Right forelimb (tissue), 1 donor: ENCODE measurements around the gene CCDC185.

Experiments used
- DNase-seq: peaks from one replicate; pipeline ENCODE4 v3.0.0-alpha.2; 2018

The CCDC185 gene

GRCh38 chr1:223393275-223394214 is at the start of gene CCDC185:
CCDC185 (plus strand) TSS chr1:223393415; CDS start chr1:223393476, 61 bp downstream.
- no peak for DNase-seq

DNA sequence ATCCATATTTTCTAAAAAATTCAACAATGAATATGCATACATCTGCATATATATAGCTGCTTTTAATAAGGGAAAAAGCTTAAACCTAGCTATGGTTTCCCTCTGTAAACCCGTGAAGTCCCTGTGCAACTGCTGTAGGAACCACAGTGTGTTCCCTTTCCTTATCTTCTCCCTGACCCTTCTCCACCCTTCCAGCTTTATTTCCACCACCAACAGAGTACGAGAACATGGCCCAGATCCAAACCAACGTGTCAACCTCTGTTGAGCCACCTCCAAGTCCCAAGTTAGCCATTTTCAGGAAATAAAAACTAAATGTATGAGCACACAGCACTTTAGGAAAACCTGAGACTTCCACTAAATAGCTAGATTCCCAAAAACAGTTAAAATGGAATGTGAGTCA is 49.5 kb upstream of the CCDC185 start:
- DNase-seq: no peak

DNA sequence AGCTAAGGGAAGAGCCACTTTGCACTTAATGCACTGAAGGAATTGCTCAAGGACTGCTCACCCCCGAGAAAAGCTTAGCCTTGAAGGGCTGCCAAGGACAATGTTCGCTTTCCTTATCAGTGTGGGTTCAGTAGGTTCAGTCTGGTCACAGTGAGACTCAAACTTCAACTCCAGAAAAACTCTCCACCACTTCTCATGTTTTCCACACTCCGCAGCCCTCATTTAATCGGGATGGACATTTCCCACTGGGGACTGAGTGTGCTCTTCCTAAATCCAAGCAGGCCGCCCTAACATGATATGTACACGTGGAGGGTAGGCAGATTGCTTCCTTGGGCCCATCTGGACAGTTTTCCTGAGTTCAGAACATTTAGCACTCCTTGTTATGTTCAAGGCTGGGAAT is 48.7 kb upstream of the CCDC185 start:
- DNase-seq: no peak

GRCh38 chr1:223345720-223346119 is 47.5 kb upstream of the CCDC185 start:
- DNase-seq: no peak

DNA sequence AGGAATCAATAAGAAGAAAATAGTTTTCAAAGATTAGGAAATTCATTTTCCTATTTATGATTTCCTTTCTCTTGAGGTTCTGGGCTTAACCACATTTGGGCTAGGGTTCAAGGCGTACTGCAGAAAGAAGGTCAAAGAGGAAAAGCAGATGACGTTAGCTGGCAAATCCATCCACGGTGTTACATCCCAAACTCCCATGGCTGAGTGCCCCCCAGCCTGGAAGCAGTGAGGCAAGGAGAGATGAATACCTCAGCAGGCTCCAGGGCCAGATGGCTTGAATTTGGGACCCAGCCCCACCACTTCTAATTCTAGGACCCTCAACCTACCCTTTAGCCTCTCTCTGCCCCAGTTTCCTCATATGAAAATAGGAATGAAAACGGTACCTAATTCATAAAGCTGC is 46.9 kb upstream of the CCDC185 start:
- DNase-seq: no peak

DNA sequence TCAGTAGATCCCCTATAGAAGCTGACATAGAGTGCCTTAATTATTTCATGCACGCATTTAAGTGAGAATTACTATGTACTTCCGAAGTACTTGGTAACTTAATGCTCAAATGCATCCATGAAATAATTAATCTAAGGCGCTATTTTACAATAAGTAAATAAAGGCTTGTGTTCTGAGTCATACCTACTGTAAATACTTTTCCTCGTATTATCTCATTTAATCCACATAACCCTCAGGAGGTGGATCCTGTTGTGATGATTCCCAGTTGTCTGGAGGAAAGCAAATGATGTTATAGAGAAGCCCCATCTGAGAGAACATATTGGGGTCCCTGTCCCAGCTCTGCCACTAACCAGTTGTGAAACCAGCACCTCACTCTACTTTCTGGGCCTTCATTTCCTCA is 45.6 kb upstream of the CCDC185 start:
- DNase-seq: no peak

- no peak for DNase-seq
Measured at GRCh38 chr1:223348439-223348838, 44.8 kb upstream of the CCDC185 start.

DNA sequence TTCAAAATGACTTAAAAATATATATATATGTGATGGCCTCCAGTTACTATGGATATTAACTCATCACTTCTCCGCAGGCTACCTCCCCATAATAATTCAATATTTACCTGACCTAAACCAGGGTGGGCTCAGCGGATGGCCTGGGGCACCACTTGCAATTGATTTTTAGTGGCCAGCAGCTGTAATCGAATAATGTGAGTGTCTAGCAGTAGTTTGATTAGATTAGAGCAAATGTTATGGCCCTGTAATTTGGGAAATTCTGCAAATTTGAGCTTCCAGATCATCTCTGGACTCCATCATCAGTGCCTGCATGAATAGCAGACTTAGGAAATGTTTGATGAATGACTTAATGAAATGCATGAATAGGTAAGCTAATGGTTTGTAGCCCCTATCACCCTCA is 44.0 kb upstream of the CCDC185 start:
- DNase-seq: no peak

DNA sequence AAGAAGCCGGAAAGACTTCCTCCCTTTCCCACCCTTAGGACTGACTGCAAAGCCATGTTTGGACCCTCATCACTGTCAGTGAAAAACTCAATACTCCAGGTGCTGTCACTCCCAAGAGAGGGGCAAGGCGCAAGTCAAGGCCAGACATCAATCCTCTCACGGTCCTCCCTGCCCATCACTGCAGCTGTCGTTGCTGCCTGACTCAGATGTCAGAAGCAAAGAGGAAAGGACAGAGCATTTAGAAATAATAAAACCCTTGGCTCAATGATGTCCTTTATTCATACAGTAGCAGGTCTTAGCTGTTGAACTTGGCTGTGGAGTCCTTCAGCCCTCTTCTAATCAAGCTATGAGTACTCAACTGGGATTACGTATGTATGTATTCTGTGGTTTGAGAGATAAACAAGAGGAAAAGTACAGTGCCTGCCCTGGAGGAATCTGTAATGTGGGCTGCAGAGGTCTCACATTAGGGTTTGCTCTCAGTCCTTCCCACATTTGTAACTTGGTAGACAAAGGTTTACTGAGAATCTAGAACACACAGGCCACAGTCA is 42.8 kb upstream of the CCDC185 start:
- no peak for DNase-seq

GRCh38 chr1:223352944-223353343 is 40.3 kb upstream of the CCDC185 start:
- DNase-seq: no peak

- no peak for DNase-seq
Measured at GRCh38 chr1:223353939-223354338, 39.3 kb upstream of the CCDC185 start.

- no peak for DNase-seq
Measured at GRCh38 chr1:223355699-223356098, 37.5 kb upstream of the CCDC185 start.

DNA sequence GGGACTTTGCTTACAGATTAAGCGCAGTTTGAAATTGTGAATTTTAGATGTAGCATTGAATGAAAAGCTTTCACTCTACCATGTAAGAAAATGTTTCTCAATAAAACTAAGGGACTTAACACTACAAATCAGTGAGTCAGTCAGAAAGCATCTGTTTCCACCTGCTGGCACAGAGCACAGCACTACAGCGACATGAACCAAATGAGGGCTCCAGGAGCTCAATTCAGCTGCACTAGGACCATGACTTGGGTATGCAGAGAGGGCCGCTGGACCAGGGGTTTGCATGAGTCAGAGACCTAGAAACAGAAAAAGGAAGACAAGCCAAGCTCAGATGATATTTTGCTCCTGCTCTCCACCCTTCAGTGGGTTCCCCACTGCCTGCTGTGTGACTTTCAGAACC is 34.4 kb upstream of the CCDC185 start:
- DNase-seq: no peak

DNA sequence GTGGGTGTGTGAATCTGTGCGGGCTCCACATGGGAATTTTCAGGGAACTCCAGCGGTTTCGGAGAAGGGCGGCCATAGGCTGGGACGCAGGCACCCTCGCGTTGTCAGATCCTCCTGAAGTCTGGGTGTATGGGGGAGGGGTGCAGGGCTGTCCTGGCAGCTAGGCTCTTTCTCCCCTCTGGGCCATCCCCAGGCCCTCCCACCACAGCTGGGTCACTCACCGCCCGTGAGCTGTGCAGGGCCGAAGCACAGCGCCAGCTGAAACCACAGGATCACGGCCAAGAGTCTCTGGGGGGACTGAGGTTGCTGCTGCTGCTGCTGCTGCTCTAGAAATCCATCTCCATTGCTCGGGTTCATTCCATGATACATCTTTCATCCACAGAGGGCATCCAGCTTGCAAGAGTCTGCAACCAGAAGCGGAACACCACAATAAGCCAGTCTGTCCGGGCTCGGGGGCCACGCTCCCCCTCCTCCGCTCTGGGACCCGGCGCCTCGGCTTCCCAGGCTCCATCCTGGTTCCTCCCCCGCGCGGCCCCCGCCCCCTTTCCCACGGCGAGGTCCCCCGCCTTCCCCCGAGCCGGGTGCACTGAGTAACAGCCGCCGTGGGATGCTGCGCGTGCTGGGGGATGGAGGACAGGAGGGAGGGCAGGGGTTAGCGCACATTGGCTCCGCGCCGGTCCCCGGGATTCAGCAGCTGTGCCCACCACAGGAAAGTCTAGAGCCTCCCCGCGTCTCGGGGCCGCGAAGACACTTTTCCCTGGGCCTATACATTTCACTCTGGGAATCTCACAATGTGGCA is 30.0 kb upstream of the CCDC185 start:
- peak; percentile 67 for DNase-seq

- peak; percentile 54 for DNase-seq
Measured at GRCh38 chr1:223363856-223364684, 29.1 kb upstream of the CCDC185 start, which contains the start of gene SUSD4. SUSD4 (minus strand) TSS chr1:223364176; CDS start chr1:223363425, 751 bp downstream.

GRCh38 chr1:223364685-223365382 is 28.4 kb upstream of the CCDC185 start:
- DNase-seq: no peak

DNA sequence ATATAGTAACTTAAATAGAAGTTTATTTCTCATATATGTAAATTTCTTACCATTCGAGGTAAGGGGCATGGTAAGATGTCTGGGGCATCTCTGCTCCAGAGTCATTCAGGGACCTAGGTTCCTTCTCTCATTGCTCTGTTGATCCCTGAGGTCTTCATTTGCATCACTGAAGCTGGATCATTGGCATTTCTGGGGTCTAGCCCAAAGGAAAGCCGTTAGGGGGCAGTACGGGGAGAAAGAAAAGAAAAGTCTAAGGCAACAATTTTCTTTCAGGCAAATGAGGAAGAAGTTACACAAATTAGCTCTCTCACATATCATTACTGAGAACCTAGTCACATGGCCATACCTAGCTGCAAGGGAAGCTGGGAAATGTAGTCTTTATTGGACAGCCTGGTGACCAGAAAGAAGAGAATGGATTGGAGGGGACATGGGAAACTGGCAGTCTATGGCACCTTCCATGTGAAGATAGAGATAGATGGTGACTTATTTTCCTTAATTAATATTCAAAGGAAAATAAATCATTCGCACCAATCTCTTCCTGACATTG is 19.1 kb upstream of the CCDC185 start:
- DNase-seq: no peak

- no peak for DNase-seq
Measured at GRCh38 chr1:223378754-223379153, 14.5 kb upstream of the CCDC185 start.

- no peak for DNase-seq
Measured at GRCh38 chr1:223386013-223386412, 7.2 kb upstream of the CCDC185 start.

DNA sequence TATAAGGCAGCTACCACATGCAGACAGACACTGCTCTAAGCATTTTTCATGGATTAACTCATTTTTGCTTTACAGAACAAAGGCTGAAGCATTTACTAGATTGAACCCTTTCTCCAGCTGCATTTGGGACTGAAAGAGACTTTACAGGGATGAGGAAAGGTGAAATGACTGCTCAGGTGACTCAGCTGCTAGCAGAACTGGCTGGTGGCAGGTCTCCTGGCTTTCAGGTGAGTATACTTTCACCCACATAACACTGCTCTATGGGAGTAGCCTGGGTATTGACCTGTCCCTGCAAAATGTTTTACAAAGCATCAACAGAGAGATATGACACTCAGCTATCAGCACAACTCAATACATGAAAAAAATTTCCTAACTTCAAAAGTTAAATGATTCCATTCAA is 2.6 kb upstream of the CCDC185 start:
- no peak for DNase-seq

DNA sequence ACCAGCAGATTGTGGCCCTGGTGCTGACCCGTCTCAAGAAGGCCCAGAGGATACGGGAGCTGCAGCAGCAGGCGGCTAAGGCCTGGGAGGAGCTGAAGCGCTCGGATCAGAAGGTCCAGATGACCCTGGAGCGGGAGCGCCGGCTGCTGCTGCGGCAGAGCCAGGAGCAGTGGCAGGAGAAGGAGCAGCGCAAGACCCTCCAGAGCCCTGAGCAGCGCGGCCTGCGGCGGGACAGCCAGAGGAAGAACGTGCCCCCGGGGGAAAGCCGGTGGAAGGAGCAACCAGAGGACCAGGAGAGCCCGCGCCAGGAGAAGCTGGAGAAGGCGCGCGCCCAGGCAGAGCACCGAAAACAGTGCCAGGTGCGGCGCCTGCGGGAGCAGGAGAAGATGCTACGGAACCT is 1.0 kb downstream of the CCDC185 start:
- no peak for DNase-seq

- no peak for DNase-seq
Measured at GRCh38 chr1:223394706-223395105, 1.5 kb downstream of the CCDC185 start.
